IPS-11a (cell line): Measurements from ENCODE around the gene AEBP1.

Experiments
- H3K4me3 ChIP-seq: one replicate; pipeline ENCODE4 v1.5.1; 2013; ENCODE audit warnings: low read depth, low read length, control low read depth

The AEBP1 gene

GRCh38 chr7:44152971-44153947 lies 49.1 kb downstream of the AEBP1 start:
- no peak overlapping the region for H3K4me3 ChIP-seq

GRCh38 chr7:44153948-44154335 lies 49.8 kb downstream of the AEBP1 start:
- H3K4me3 ChIP-seq: no peak overlapping the region

GRCh38 chr7:44154703-44155102 lies 50.6 kb downstream of the AEBP1 start:
- H3K4me3 ChIP-seq: no peak overlapping the region

- H3K4me3 ChIP-seq: no peak overlapping the region
Measured at GRCh38 chr7:44155191-44156185, 51.3 kb downstream of the AEBP1 start.

- H3K4me3 ChIP-seq: no peak overlapping the region
Measured at GRCh38 chr7:44156453-44157010, 52.4 kb downstream of the AEBP1 start.

GRCh38 chr7:44157116-44158080 lies 53.3 kb downstream of the AEBP1 start:
- no peak overlapping the region for H3K4me3 ChIP-seq

- H3K4me3 ChIP-seq: no peak overlapping the region
Measured at GRCh38 chr7:44158096-44158872, 54.1 kb downstream of the AEBP1 start.

GRCh38 chr7:44158873-44159631 lies 54.9 kb downstream of the AEBP1 start:
- H3K4me3 ChIP-seq: no peak overlapping the region

- H3K4me3 ChIP-seq: no peak overlapping the region
Measured at GRCh38 chr7:44159824-44160630, 55.9 kb downstream of the AEBP1 start.

GRCh38 chr7:44161371-44161770 lies 57.2 kb downstream of the AEBP1 start:
- no peak overlapping the region for H3K4me3 ChIP-seq

- H3K4me3 ChIP-seq: no peak overlapping the region
Measured at GRCh38 chr7:44162179-44162578, 58.0 kb downstream of the AEBP1 start.

- H3K4me3 ChIP-seq: no peak overlapping the region
Measured at GRCh38 chr7:44162785-44163395, 58.7 kb downstream of the AEBP1 start.

GRCh38 chr7:44163591-44163990 lies 59.4 kb downstream of the AEBP1 start:
- no peak overlapping the region for H3K4me3 ChIP-seq
